Esophagus muscularis mucosa (tissue), 4 donors: ENCODE measurements around the gene NFASC. TPM values are rescaled to one million over a fixed set of nuclear protein-coding genes. Genes with fewer than 3 reads are reported as not detected.
A peak's percentile ranks its signal among the peaks of the same experiment; 100 is the strongest.

Experiments used
- DNase-seq: peaks from one replicate; pipeline ENCODE4 v3.0.0-alpha.2; 2017; ENCODE audit errors: extremely low spot score
- H3K27ac ChIP-seq, 4 donors: fragments of 200-600 bp; sonication (generic); replicated peaks in 1 of 4; 1 replicate in 3 of 4; 2 replicates in 1 of 4; pipeline ENCODE4 v1.5.1; 2016 to 2019; ENCODE audit warnings: mild to moderate bottlenecking in 1 of 4
- H3K27me3 ChIP-seq, 4 donors: fragments of 200-600 bp; sonication (generic); one replicate each; pipeline versions ENCODE4 v1.5.1 to v1.6.0; 2016 to 2019
- H3K36me3 ChIP-seq, 4 donors: fragments of 200-600 bp; sonication (generic); one replicate each; pipeline ENCODE4 v1.5.1; 2016 to 2019
- H3K4me1 ChIP-seq, 4 donors: fragments of 200-600 bp; sonication (generic); one replicate each; pipeline ENCODE4 v1.5.1; 2016 to 2019
- H3K4me3 ChIP-seq, 4 donors: fragments of 200-600 bp; sonication (generic); 1 replicate in 2 of 4; 2 replicates in 2 of 4; pipeline ENCODE4 v1.5.1; 2016 to 2019; ENCODE audit warnings: mild to moderate bottlenecking in 4 of 4, moderate library complexity in 1 of 4
- H3K9me3 ChIP-seq, 4 donors: fragments of 200-600 bp; sonication (generic); 1 replicate in 3 of 4; 2 replicates in 1 of 4; pipeline ENCODE4 v1.5.1; 2016 to 2019
- CTCF ChIP-seq, 3 experiments: fragments of 200-600 bp in 2 of 3; fragments of 450-650 bp in 1 of 3; sonication (generic) in 2 of 3; IDR thresholded peaks; one replicate each; pipeline ENCODE4 v1.5.1; 2017 to 2019; ENCODE audit warnings: antibody characterized with exemption in 3 of 3, mild to moderate bottlenecking in 2 of 3, moderate library complexity in 1 of 3
- EP300 ChIP-seq: sonication (generic); formaldehyde crosslinking; IDR thresholded peaks from one replicate; pipeline ENCODE4 v1.6.1; 2017; ENCODE audit warnings: antibody characterized with exemption
- POLR2A ChIP-seq: fragments of 450-650 bp; IDR thresholded peaks from one replicate; pipeline ENCODE4 v1.6.1; 2017; ENCODE audit warnings: antibody characterized with exemption, moderate library complexity, mild to moderate bottlenecking, low read depth
- POLR2AphosphoS5 ChIP-seq, 2 donors: sonication (generic); formaldehyde crosslinking; IDR thresholded peaks; one replicate each; pipeline ENCODE4 v1.6.1; 2017; ENCODE audit warnings: antibody characterized with exemption in 2 of 2
- WGBS: methylation state at CpG from one replicate; pipeline ENCODE4 v1.1.5; 2018; 5-methylcytosine and 5-hydroxymethylcytosine counted together
- intact Hi-C: fragments of 100-400 bp; cut with DNase I; formaldehyde crosslinking; loops from one replicate; pipeline ENCODE4 v1.15.1; 2023
- total RNA-seq, 4 donors: library from RNA; depleted of rRNA; stranded (reverse); fragments of >200 nt; gene quantifications; one replicate each; pipeline versions ENCODE4 v1.1.0 to v1.2.1, GENCODE V29; 2016

Gene NFASC
- total RNA-seq, 4 donors from 2014 or later: 31.1 to 122 (median 64.7) TPM

- Histone ChIP-seq H3K27ac (no peak overlapping the region), H3K36me3 (peaks cover 0 to 12% (median 2%) of the 10 kb centered on the region in 4 donors), H3K4me3 (no peak overlapping the region), H3K27me3 (no peaks in the 10 kb centered on the region), H3K4me1 (peaks cover 0 to 61% (median 24%) of the 10 kb centered on the region in 4 donors), H3K9me3 (no peaks in the 10 kb centered on the region)
- DNase-seq: no peak
- 82% methylated on average over 3 of the region's 3 CpGs for WGBS
- intact Hi-C loops: no loop called here
- TF ChIP-seq POLR2AphosphoS5 (IDR thresholded peaks at IDR 0.05): no peak
- TF ChIP-seq EP300: no peak
- TF ChIP-seq CTCF (IDR thresholded peaks at IDR 0.05): no peak
- TF ChIP-seq POLR2A: no peak
Observed at GRCh38 chr1:204835737-204836136, 34.9 kb upstream of the NFASC start.

- H3K27me3 ChIP-seq: no peaks in the 10 kb centered on the region
- H3K36me3 ChIP-seq: peaks cover 0 to 12% (median 2%) of the 10 kb centered on the region in 4 donors
- no peak for DNase-seq
- intact Hi-C loops: no loop called here
- peaks cover 1 to 61% (median 17%) of the 10 kb centered on the region in 4 donors for H3K4me1 ChIP-seq
- H3K27ac ChIP-seq: no peak overlapping the region
- TF ChIP-seq POLR2A (no peak), POLR2AphosphoS5 (IDR thresholded peaks at IDR 0.05) (no peak), CTCF (IDR thresholded peaks at IDR 0.05) (no peak), EP300 (no peak)
- WGBS: 100% methylated on average over 1 of the region's 1 CpG
- H3K9me3 ChIP-seq: no peaks in the 10 kb centered on the region
- H3K4me3 ChIP-seq: no peak overlapping the region
Observed at GRCh38 chr1:204836856-204837255, 33.8 kb upstream of the NFASC start.

GRCh38 chr1:204837440-204838084 is 33.1 kb upstream of the NFASC start:
- H3K27me3 ChIP-seq: no peaks in the 10 kb centered on the region
- peaks cover 4 to 61% (median 18%) of the 10 kb centered on the region in 4 donors for H3K4me1 ChIP-seq
- H3K27ac ChIP-seq: no peak overlapping the region
- H3K9me3 ChIP-seq: no peaks in the 10 kb centered on the region
- DNase-seq: no peak
- intact Hi-C loops: no loop called here
- 26% methylated on average over 7 of the region's 7 CpGs for WGBS
- peaks cover 0 to 12% (median 2%) of the 10 kb centered on the region in 4 donors for H3K36me3 ChIP-seq
- TF ChIP-seq CTCF (IDR thresholded peaks at IDR 0.05) (peak in 1 of 3 experiments; percentile 15), POLR2AphosphoS5 (IDR thresholded peaks at IDR 0.05) (peak in 1 of 2 donors; percentile 6), EP300 (no peak)
- H3K4me3 ChIP-seq: no peak overlapping the region

- Histone ChIP-seq H3K27me3 (no peaks in the 10 kb centered on the region), H3K27ac (no peak overlapping the region), H3K9me3 (no peaks in the 10 kb centered on the region), H3K36me3 (peaks cover 0 to 4% (median 0%) of the 10 kb centered on the region in 4 donors), H3K4me3 (no peak overlapping the region), H3K4me1 (peaks cover 10 to 64% (median 27%) of the 10 kb centered on the region in 4 donors)
- TF ChIP-seq POLR2AphosphoS5 (IDR thresholded peaks at IDR 0.05) (no peak), EP300 (no peak), POLR2A (no peak), CTCF (IDR thresholded peaks at IDR 0.05) (no peak)
- DNase-seq: no peak
- 57% methylated on average over 1 of the region's 1 CpG for WGBS
- intact Hi-C loops: no loop called here
Observed at GRCh38 chr1:204841316-204841715, 29.3 kb upstream of the NFASC start.

GRCh38 chr1:204841798-204842197 is 28.9 kb upstream of the NFASC start:
- Histone ChIP-seq H3K27ac (no peak overlapping the region), H3K4me3 (no peak overlapping the region)

More at GRCh38 chr1:204841798-204842197, 28.9 kb upstream of the NFASC start:
- WGBS: 96% methylated on average over 2 of the region's 2 CpGs
- peaks cover 10 to 65% (median 32%) of the 10 kb centered on the region in 4 donors for H3K4me1 ChIP-seq
- intact Hi-C loops: no loop called here
- DNase-seq: no peak
- TF ChIP-seq CTCF (IDR thresholded peaks at IDR 0.05): no peak
- no peak for TF ChIP-seq POLR2AphosphoS5 (IDR thresholded peaks at IDR 0.05)
- TF ChIP-seq EP300: no peak
- TF ChIP-seq POLR2A: no peak
- no peaks in the 10 kb centered on the region for H3K9me3 ChIP-seq
- H3K36me3 ChIP-seq: peaks cover 0 to 4% (median 0%) of the 10 kb centered on the region in 4 donors
- H3K27me3 ChIP-seq: no peaks in the 10 kb centered on the region
